Measurements from ENCODE around the gene TMEM117. TPM values are rescaled to one million over a fixed set of nuclear protein-coding genes. Genes with fewer than 3 reads are reported as not detected.

TMEM117 gene
- total RNA-seq (12.7 and 21.0 TPM in 2 replicates), polyA plus RNA-seq (12.1 and 18.0 TPM in 2 replicates)

GRCh38 chr12:43835656-43836474, at the start of gene TMEM117:
Gene TMEM117 (plus strand): TSS chr12:43836081.
- DNase-seq (ENCODE audit: low read depth in 1 of 2, low spot score in 1 of 2) = peak; percentile 68 to 79
- no peaks in the 10 kb centered on the region for H3K9me3 ChIP-seq (ENCODE audit: low read depth)
- TF ChIP-seq, protein P1, sequence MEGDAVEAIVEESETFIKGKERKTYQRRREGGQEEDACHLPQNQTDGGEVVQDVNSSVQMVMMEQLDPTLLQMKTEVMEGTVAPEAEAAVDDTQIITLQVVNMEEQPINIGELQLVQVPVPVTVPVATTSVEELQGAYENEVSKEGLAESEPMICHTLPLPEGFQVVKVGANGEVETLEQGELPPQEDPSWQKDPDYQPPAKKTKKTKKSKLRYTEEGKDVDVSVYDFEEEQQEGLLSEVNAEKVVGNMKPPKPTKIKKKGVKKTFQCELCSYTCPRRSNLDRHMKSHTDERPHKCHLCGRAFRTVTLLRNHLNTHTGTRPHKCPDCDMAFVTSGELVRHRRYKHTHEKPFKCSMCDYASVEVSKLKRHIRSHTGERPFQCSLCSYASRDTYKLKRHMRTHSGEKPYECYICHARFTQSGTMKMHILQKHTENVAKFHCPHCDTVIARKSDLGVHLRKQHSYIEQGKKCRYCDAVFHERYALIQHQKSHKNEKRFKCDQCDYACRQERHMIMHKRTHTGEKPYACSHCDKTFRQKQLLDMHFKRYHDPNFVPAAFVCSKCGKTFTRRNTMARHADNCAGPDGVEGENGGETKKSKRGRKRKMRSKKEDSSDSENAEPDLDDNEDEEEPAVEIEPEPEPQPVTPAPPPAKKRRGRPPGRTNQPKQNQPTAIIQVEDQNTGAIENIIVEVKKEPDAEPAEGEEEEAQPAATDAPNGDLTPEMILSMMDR (IDR thresholded peaks at IDR 0.05; ENCODE audit: low read depth, low read length) = no peak
- H3K27ac ChIP-seq = peak within 1 kb of the TSS; percentile 94
- no peaks in the 10 kb centered on the region for H3K36me3 ChIP-seq
- H3K4me1 ChIP-seq (ENCODE audit: low read depth) = no peaks in the 10 kb centered on the region
- H3K27me3 ChIP-seq = peaks cover 27% of the 10 kb centered on the region
- H3K4me3 ChIP-seq = peak within 1 kb of the TSS; percentile 72

DNA sequence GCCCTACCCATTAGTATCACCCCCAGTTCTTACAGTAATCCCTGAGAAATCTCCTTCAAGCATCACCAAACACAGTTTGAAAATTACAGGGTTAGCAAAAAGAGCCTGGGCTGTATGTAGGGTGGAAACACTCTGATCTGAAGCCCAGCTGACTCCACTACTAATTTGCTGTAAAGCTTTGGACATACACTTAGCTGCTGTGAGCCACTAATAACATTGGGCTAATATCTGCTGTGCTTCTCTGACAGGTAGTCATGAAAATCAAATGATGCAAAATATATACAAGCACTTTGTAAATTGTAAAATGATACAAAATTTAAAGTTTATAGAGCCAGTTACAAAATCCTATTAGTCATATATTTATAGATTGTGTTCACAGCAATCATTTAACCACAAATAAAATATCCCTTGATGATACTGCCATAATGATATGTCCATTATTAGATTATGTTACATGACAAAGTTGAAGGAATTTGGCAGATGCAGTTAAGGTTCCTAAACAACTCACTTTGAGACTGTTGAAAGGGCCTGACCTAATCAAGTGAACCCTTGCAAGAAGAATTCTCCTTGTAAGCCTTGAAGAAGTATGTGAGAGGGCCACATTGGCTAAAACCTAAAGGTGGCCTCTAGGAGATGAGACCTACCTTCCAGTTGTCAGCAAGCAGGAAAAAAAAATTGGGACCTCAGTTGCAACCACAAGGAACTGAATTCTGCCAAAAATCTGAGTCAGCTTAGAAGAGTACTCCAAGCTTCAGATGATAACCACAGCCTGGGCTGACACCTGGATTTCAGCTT, 48.8 kb upstream of the TMEM117 start:
- TF ChIP-seq, protein P1 (IDR thresholded peaks at IDR 0.05; ENCODE audit: low read depth, low read length) = no peak
- DNase-seq (ENCODE audit: low read depth in 1 of 2, low spot score in 1 of 2) = no peak
- Histone ChIP-seq H3K9me3 (ENCODE audit: low read depth) (no peaks in the 10 kb centered on the region), H3K36me3 (no peaks in the 10 kb centered on the region), H3K4me3 (no peak overlapping the region), H3K4me1 (ENCODE audit: low read depth) (no peaks in the 10 kb centered on the region), H3K27ac (no peak overlapping the region), H3K27me3 (no peaks in the 10 kb centered on the region)

GRCh38 chr12:43789941-43790340, 45.9 kb upstream of the TMEM117 start:
- TF ChIP-seq, protein P1 (IDR thresholded peaks at IDR 0.05; ENCODE audit: low read depth, low read length) = no peak
- H3K4me1 ChIP-seq (ENCODE audit: low read depth) = no peaks in the 10 kb centered on the region

DNA sequence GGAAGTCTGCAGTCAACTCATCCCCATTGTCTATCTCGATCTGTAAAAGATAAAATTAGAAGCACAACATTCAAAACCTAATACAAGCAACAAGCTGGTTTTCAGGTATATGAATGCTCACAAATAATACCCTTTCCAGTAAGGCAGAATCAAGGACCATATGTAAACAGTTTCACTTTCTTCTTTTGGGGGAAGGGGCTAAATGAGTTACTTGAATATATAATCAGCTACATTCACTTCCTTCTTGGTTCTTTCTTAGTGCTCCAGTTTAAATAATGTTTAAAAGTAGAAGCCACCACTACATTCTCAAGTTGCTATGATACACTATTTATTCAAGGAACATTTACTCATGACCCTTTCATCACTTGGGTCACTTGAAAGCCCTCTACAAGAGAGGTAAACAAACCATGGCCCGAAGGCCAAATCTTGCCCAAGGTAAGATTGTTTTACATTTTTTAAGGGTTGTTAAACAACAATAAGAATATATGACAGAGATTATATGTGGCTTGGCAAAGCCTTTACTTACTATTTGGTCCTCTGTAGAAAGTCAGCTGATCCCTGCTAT, 40.1 kb upstream of the TMEM117 start:
- no peak for DNase-seq (ENCODE audit: low read depth in 1 of 2, low spot score in 1 of 2)
- H3K9me3 ChIP-seq (ENCODE audit: low read depth) = no peaks in the 10 kb centered on the region
- H3K4me3 ChIP-seq = no peak overlapping the region
- H3K27ac ChIP-seq = no peak overlapping the region
- peaks cover 58% of the 10 kb centered on the region for H3K36me3 ChIP-seq
- H3K27me3 ChIP-seq = no peaks in the 10 kb centered on the region
- H3K4me1 ChIP-seq (ENCODE audit: low read depth) = no peaks in the 10 kb centered on the region
- TF ChIP-seq, protein P1 (IDR thresholded peaks at IDR 0.05; ENCODE audit: low read depth, low read length) = no peak

More at GRCh38 chr12:43789941-43790340, 45.9 kb upstream of the TMEM117 start:
- H3K4me3 ChIP-seq = no peak overlapping the region
- no peaks in the 10 kb centered on the region for H3K27me3 ChIP-seq
- H3K27ac ChIP-seq = no peak overlapping the region
- DNase-seq (ENCODE audit: low read depth in 1 of 2, low spot score in 1 of 2) = peak in 1 of 2 donors; percentile 39
- no peaks in the 10 kb centered on the region for H3K9me3 ChIP-seq (ENCODE audit: low read depth)
- no peaks in the 10 kb centered on the region for H3K36me3 ChIP-seq

GRCh38 chr12:43797561-43798217, 38.2 kb upstream of the TMEM117 start:
- H3K27ac ChIP-seq = no peak overlapping the region
- no peaks in the 10 kb centered on the region for H3K27me3 ChIP-seq
- H3K4me3 ChIP-seq = no peak overlapping the region
- no peaks in the 10 kb centered on the region for H3K4me1 ChIP-seq (ENCODE audit: low read depth)
- DNase-seq (ENCODE audit: low read depth in 1 of 2, low spot score in 1 of 2) = no peak
- peaks cover 70% of the 10 kb centered on the region for H3K36me3 ChIP-seq
- H3K9me3 ChIP-seq (ENCODE audit: low read depth) = no peaks in the 10 kb centered on the region
- TF ChIP-seq, protein P1 (IDR thresholded peaks at IDR 0.05; ENCODE audit: low read depth, low read length) = no peak

Measured in cardiac muscle cell (in vitro differentiated cells and primary cell).